Measurements from ENCODE around the gene ARHGAP40.

The ARHGAP40 gene

GRCh38 chr20:38559764-38560163, 41.8 kb upstream of the ARHGAP40 start:
- H3K36me3 ChIP-seq (replicated peaks): peaks cover 16% of the 10 kb centered on the region

GRCh38 chr20:38563802-38564431, 37.7 kb upstream of the ARHGAP40 start:
- Histone ChIP-seq H3K36me3 (replicated peaks) (peaks cover 19% of the 10 kb centered on the region), H3K27me3 (replicated peaks) (no peaks in the 10 kb centered on the region), H3K27ac (no peak overlapping the region), H3K4me3 (ENCODE audit: low read depth, low read length) (no peak overlapping the region)
- no peak for TF ChIP-seq CTCF (IDR thresholded peaks at IDR 0.05; ENCODE audit: low read depth, low read length, missing control alignments)
- DNase-seq: no peak
- in situ Hi-C loops (cut with HindIII; ENCODE audit: low pct_ligation_motif_present, low sequenced_read_pairs): no loop called here

More at GRCh38 chr20:38559764-38560163, 41.8 kb upstream of the ARHGAP40 start:
- no peak overlapping the region for H3K27ac ChIP-seq
- in situ Hi-C loops (cut with HindIII; ENCODE audit: low pct_ligation_motif_present, low sequenced_read_pairs): no loop called here
- no peak for DNase-seq
- H3K27me3 ChIP-seq (replicated peaks): no peaks in the 10 kb centered on the region
- no peak for TF ChIP-seq CTCF (IDR thresholded peaks at IDR 0.05; ENCODE audit: low read depth, low read length, missing control alignments)
- no peak overlapping the region for H3K4me3 ChIP-seq (ENCODE audit: low read depth, low read length)

DNA sequence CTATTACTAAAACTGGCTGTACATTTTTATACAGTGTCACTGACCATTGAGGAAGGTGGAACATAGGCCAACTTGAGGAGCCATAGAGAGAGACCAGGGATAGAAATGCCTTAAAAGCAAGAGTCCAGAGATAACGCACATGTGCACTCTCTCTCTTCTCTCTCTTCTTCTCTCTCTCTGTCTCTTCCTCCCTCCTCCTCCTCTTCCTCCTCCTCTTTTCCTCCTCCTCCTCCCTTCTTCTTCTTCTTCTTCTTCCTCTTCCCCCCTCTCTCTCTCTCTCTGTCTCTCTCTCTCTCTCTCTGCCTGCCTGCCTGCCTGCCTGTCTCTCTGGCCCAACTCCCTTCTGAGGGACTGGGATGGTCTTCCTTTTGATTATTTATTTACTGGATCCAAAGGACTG, 36.9 kb upstream of the ARHGAP40 start:
- no peak overlapping the region for H3K4me3 ChIP-seq (ENCODE audit: low read depth, low read length)
- H3K27ac ChIP-seq: no peak overlapping the region
- H3K36me3 ChIP-seq (replicated peaks): peaks cover 14% of the 10 kb centered on the region
- TF ChIP-seq CTCF (IDR thresholded peaks at IDR 0.05; ENCODE audit: low read depth, low read length, missing control alignments): no peak
- in situ Hi-C loops (cut with HindIII; ENCODE audit: low pct_ligation_motif_present, low sequenced_read_pairs): no loop called here
- H3K27me3 ChIP-seq (replicated peaks): no peaks in the 10 kb centered on the region
- DNase-seq: no peak

DNA sequence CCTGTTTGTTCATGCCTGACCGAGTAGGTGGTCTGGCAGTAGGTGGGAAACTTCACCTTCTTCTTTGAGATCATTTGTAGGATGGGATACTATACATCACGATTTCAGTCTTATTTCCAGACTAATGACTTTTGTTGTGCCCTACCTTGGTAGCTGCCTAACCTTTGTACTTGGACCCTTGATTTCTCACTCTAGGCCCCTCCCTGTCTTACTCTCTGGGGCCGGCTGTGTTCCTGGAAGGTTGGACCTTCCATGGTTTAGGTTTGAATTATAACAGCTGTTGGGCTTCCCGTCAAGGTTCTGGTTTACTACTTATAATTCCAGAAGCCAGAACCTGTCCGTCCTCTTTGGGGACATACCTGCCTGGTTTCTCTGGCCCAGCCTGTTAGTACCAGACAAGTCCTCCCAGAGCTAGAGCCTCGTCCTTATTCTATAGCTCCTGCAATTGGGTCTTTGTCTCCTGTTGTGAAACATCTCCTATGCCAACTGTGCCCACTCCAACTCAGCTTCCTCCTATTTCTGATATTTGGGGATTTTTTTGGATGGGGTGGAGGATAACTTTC, 35.5 kb upstream of the ARHGAP40 start:
- Histone ChIP-seq H3K27ac (no peak overlapping the region), H3K4me3 (ENCODE audit: low read depth, low read length) (no peak overlapping the region), H3K27me3 (replicated peaks) (no peaks in the 10 kb centered on the region), H3K36me3 (replicated peaks) (peaks cover 18% of the 10 kb centered on the region)
- in situ Hi-C loops (cut with HindIII; ENCODE audit: low pct_ligation_motif_present, low sequenced_read_pairs): no loop called here
- DNase-seq: no peak
- TF ChIP-seq CTCF (IDR thresholded peaks at IDR 0.05; ENCODE audit: low read depth, low read length, missing control alignments): no peak

DNA sequence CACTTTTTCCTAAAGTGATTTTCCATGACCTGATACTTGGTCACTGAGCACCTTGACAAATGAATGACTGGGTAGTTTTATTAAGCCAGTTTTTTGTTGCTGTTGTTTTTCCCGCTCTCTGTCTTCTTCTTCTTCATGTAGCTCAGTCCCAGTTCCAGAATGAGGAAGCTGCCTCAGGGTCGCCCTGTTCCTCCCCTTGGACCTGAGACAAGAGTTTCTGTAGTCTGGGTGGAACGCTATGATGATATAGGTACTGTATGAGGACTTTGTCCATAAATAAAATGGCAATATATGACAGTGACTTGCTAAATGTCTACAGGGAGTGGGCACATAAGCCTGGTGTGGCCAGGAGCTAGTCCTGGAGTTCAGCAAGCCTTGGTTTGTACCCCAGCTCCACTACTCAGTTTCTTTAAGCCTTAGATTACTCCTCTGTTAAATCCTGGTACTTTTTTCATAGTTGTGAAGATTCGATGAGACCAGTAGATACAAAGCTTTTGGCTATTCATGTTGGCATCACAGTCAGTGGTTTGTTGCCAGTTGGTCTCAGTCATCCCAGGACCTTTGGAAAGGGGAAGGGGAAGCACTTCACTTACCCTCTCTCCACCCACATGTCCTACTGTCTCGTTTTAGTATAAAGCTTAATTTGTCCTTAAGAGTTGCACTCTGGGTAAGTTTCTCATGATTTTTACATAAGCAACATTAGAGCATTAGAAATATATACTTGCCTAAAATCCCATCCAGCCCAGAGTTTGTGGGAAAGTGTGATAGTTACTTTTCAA, 31.7 kb upstream of the ARHGAP40 start:
- Histone ChIP-seq H3K27ac (no peak overlapping the region), H3K27me3 (replicated peaks) (no peaks in the 10 kb centered on the region), H3K4me3 (ENCODE audit: low read depth, low read length) (no peak overlapping the region), H3K36me3 (replicated peaks) (peaks cover 23% of the 10 kb centered on the region)
- TF ChIP-seq CTCF (IDR thresholded peaks at IDR 0.05; ENCODE audit: low read depth, low read length, missing control alignments): no peak
- no peak for DNase-seq
- in situ Hi-C loops (cut with HindIII; ENCODE audit: low pct_ligation_motif_present, low sequenced_read_pairs): no loop called here
